K562 (cell line): Measurements from ENCODE around the gene ILDR1. TPM values are rescaled to one million over a fixed set of nuclear protein-coding genes. Genes with fewer than 3 reads are reported as not detected.

ENCODE experiments used
- ATAC-seq: fragments of 200-7000 bp; cut with Tn5 transposase; 3 replicates; pipeline ENCODE4 v1.9.1; 2020; ENCODE audit warnings: moderate library complexity
- BruUV-seq: library from RNA; stranded (reverse); fragments of 400-500 nt; replicated peaks from 2 replicates; lab custom pipeline; 2021; lab: Mats Ljungman, UMichigan
- CTCF ChIA-PET: fragments of 300-600 bp; formaldehyde crosslinking; extraction: SDS; loops from one replicate; lab custom pipeline; 2021; ENCODE audit warnings: low intra/inter-chr PET ratio; lab: Yijun Ruan, JAX
- POLR2A ChIA-PET: fragments of 300-600, 350-650 bp; sonication (Branson Sonifier 250); formaldehyde crosslinking; extraction: SDS; loops from one replicate; lab custom pipeline; 2021; ENCODE audit warnings: antibody characterized with exemption, inconsistent platforms; lab: Yijun Ruan, JAX
- DNase-seq, 4 experiments: peaks; one replicate each; pipeline versions ENCODE4 v3.0.0 to v3.0.0-alpha.2; 2011 to 2018; ENCODE audit warnings: low spot score in 3 of 4, mixed read lengths in 3 of 4; ENCODE audit errors: extremely low read depth in 1 of 4
- FAIRE-seq: peaks from 2 replicates; lab custom pipeline; 2011; peaks lifted over from hg19 to GRCh38; lab: Jason Lieb, UNC
- H2AFZ ChIP-seq: 2 replicates; pipeline ENCODE4 v1.6.0; 2011; ENCODE audit warnings: low read depth, low read length, control low read depth, inconsistent platforms
- H3K27ac ChIP-seq: fragments of 200-600 bp; 3 replicates; pipeline ENCODE4 v1.8.0; 2011; ENCODE audit warnings: low read depth, mild to moderate bottlenecking, control low read depth, inconsistent platforms, low read length, moderate library complexity, mixed read lengths; ENCODE audit errors: extremely low read depth
- H3K27me3 ChIP-seq, 2 experiments: fragments of 300-600 bp in 1 of 2; 2 replicates in 1 of 2; 3 replicates in 1 of 2; pipeline versions ENCODE4 v1.6.0 to v1.8.0; 2011; ENCODE audit warnings: inconsistent platforms in 2 of 2, low read length in 2 of 2, mild to moderate bottlenecking in 1 of 2, mixed read lengths in 1 of 2, moderate library complexity in 1 of 2; ENCODE audit not compliant: control insufficient read depth in 2 of 2, insufficient read depth in 2 of 2
- H3K36me3 ChIP-seq: fragments of 300-600 bp; 3 replicates; pipeline ENCODE4 v1.8.0; 2011; ENCODE audit warnings: mild to moderate bottlenecking, low read length, inconsistent platforms; ENCODE audit not compliant: control insufficient read depth, insufficient read depth
- H3K4me1 ChIP-seq, 2 experiments: fragments of 200-600 bp in 1 of 2; replicated peaks in 1 of 2; 2 replicates in 1 of 2; 3 replicates in 1 of 2; pipeline versions ENCODE4 v1.5.1 to v1.8.0; 2011; ENCODE audit warnings: inconsistent platforms in 2 of 2, low read length in 2 of 2, mild to moderate bottlenecking in 1 of 2, mixed read lengths in 1 of 2, moderate library complexity in 1 of 2; ENCODE audit not compliant: control insufficient read depth in 2 of 2, insufficient read depth in 2 of 2
- H3K4me2 ChIP-seq: 2 replicates; pipeline ENCODE4 v1.6.1; 2011; ENCODE audit warnings: low read length, control low read depth, inconsistent platforms, mixed read lengths; ENCODE audit not compliant: insufficient read depth
- H3K4me3 ChIP-seq: fragments of 200-600 bp; sonication (generic), shearing (Covaris generic); 2 replicates; pipeline ENCODE4 v1.5.1; 2016; ENCODE audit warnings: control low read depth, inconsistent platforms
- H3K79me2 ChIP-seq: fragments of 200-600 bp; 3 replicates; pipeline ENCODE4 v1.8.0; 2011; ENCODE audit warnings: low read length, inconsistent platforms; ENCODE audit not compliant: control insufficient read depth, insufficient read depth
- H3K9ac ChIP-seq, 2 experiments: 2 replicates each; pipeline versions ENCODE4 v1.6.0 to v1.6.1; 2011; ENCODE audit warnings: low read depth in 2 of 2, low read length in 2 of 2, control low read depth in 1 of 2, inconsistent platforms in 1 of 2, mild to moderate bottlenecking in 1 of 2, mixed read lengths in 1 of 2; ENCODE audit not compliant: insufficient read depth in 1 of 2
- H3K9me1 ChIP-seq: one replicate; pipeline ENCODE4 v1.6.0; 2011; ENCODE audit warnings: inconsistent platforms, mild to moderate bottlenecking, low read length, moderate library complexity; ENCODE audit not compliant: control insufficient read depth, insufficient read depth
- H3K9me3 ChIP-seq: replicated peaks from 2 replicates; pipeline ENCODE4 v1.5.1; 2011; ENCODE audit warnings: low read depth, low read length, inconsistent platforms; ENCODE audit not compliant: control insufficient read depth, insufficient read depth
- H4K20me1 ChIP-seq: replicated peaks from 2 replicates; pipeline ENCODE4 v1.6.1; 2011; ENCODE audit warnings: low read length, inconsistent platforms, mixed read lengths; ENCODE audit not compliant: control insufficient read depth, insufficient read depth
- ARID3A ChIP-seq: IDR thresholded peaks from 2 replicates; pipeline ENCODE4 v1.6.1; 2012; ENCODE audit warnings: low read depth, low read length, improper control_type of control experiment, borderline replicate concordance
- CBFB ChIP-seq: sonication (generic); formaldehyde crosslinking; IDR thresholded peaks from 2 replicates; pipeline ENCODE4 v1.4.0; 2020; ENCODE audit warnings: mild to moderate bottlenecking, missing genetic modification reagents
- E2F6 ChIP-seq, 2 experiments: IDR thresholded peaks; 2 replicates each; pipeline ENCODE4 v1.6.1; 2011; ENCODE audit warnings: borderline replicate concordance in 1 of 2, control low read depth in 1 of 2, low read depth in 1 of 2, low read length in 1 of 2, mild to moderate bottlenecking in 1 of 2, mixed read lengths in 1 of 2, moderate library complexity in 1 of 2; ENCODE audit not compliant: insufficient read depth in 1 of 2, insufficient read length in 1 of 2, poor library complexity in 1 of 2, severe bottlenecking in 1 of 2; ENCODE audit errors: extremely low read depth in 1 of 2
- NCOR1 ChIP-seq: fragments of 450-650 bp; IDR thresholded peaks from 2 replicates; pipeline ENCODE4 v1.6.1; 2016; ENCODE audit warnings: mild to moderate bottlenecking, moderate library complexity
- RAD21 ChIP-seq, 2 experiments: fragments of 250-450 bp in 1 of 2; fragments of 450-650 bp in 1 of 2; sonication (Bioruptor Pico) in 1 of 2; formaldehyde crosslinking in 1 of 2; IDR thresholded peaks in 1 of 2; conservative IDR thresholded peaks in 1 of 2; 2 replicates each; pipeline versions ENCODE4 v1.4.0 to v1.8.0; 2020 to 2022; ENCODE audit warnings: mild to moderate bottlenecking in 2 of 2, moderate library complexity in 1 of 2
- SAFB ChIP-seq: fragments of 200-400 bp; formaldehyde crosslinking; IDR thresholded peaks from 2 replicates; pipeline ENCODE4 v1.6.1; 2017; ENCODE audit warnings: low read depth, low read length, borderline replicate concordance
- SMAD4 ChIP-seq: fragments of 250-450 bp; sonication (Bioruptor Pico); conservative IDR thresholded peaks from 2 replicates; pipeline ENCODE4 v1.8.0; 2021; ENCODE audit warnings: inconsistent platforms, mild to moderate bottlenecking, moderate library complexity
- TBL1XR1 ChIP-seq, 2 experiments: IDR thresholded peaks; 2 replicates each; pipeline ENCODE4 v1.6.1; 2012; ENCODE audit warnings: improper control_type of control experiment in 2 of 2, low read length in 2 of 2, mild to moderate bottlenecking in 1 of 2
- ZNF444 ChIP-seq: fragments of 250-450 bp; sonication (Bioruptor Pico); IDR thresholded peaks from 2 replicates; pipeline ENCODE4 v1.4.0; 2020; ENCODE audit warnings: mild to moderate bottlenecking, moderate library complexity
- ZNF445 ChIP-seq: fragments of 250-450 bp; sonication (Bioruptor Pico); IDR thresholded peaks from 2 replicates; pipeline ENCODE4 v1.4.0; 2020; ENCODE audit warnings: low read depth, mild to moderate bottlenecking, moderate library complexity
- ZNF586 ChIP-seq: fragments of 450-650 bp; formaldehyde crosslinking; conservative IDR thresholded peaks from 2 replicates; pipeline ENCODE4 v1.4.0; 2020; ENCODE audit warnings: mild to moderate bottlenecking, moderate library complexity
- WGBS: fragments of 100-300 bp; shearing (Covaris generic); methylation state at CpG from one replicate; pipeline ENCODE4 v1.1.6; 2016; ENCODE audit warnings: low coverage, mixed read lengths; ENCODE audit not compliant: insufficient coverage; ENCODE audit errors: missing lambda C conversion rate; 5-methylcytosine and 5-hydroxymethylcytosine counted together
- in situ Hi-C: fragments of 300-500 bp; cut with MboI; formaldehyde crosslinking; loops from 4 replicates; pipeline ENCODE4 v1.15.0; 2018; ENCODE audit warnings: inconsistent platforms, mixed read lengths
- intact Hi-C: fragments of 100-400 bp; cut with micrococcal nuclease; formaldehyde crosslinking; loops from 2 replicates; pipeline ENCODE4 v1.14.2; 2022
- polyA plus RNA-seq, 8 experiments: library from polyadenylated mRNA; depleted of rRNA in 4 of 8; stranded (reverse) in 5 of 8; unstranded in 3 of 8; fragments of >200 nt; fragmentation: Nextera tagmentation in 2 of 8; fragmentation: Illumina TruSeq in 1 of 8; extraction: Ambion mirVana in 2 of 8; extraction: Trizol in 1 of 8; gene quantifications; 2 replicates each; pipeline versions ENCODE4 v1.2.1 to v1.2.3, GENCODE V29; 2011 to 2014; ENCODE audit warnings: inconsistent platforms in 1 of 8, missing spikeins in 1 of 8
- total RNA-seq, 7 experiments: library from RNA; depleted of rRNA in 6 of 7; stranded (reverse); fragments of >200 nt in 6 of 7; fragmentation: Illumina TruSeq in 2 of 7; extraction: Trizol in 2 of 7; gene quantifications; 2 replicates each; pipeline versions ENCODE4 v1.2.1 to v1.2.3, GENCODE V29; 2011 to 2021; ENCODE audit warnings: low replicate concordance in 1 of 7
- TF ChIP-seq, protein P1 (sequence below): fragments of 450-650 bp; formaldehyde crosslinking; IDR thresholded peaks from 2 replicates; pipeline ENCODE4 v1.4.0; 2020; ENCODE audit warnings: mild to moderate bottlenecking, moderate library complexity

ILDR1 gene
- total and polyA plus RNA-seq, 9 of the 15 experiments (the other 6 are each of a cell fraction or from before 2014, with no cell fraction given): 0.04 TPM; not detected in 8

DNA sequence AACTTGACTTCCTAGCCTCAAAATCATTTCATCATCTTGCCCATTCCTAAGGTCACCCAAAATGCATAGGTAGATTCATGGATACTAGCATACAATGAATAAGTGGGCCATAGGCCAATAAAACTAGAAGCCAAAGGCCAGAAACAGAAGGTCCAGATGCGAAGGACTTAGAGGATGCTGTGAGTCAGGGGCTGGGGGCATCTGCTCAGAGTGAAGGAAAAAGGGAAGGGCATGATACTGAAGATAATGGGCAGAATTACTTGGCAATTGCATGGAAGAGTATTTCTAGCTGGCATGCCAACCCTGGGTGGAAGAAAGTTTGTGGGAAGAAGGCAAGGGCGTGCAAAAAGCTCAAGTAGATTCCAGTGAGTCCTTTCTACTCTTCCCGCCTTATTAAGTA lies 27.5 kb downstream of the ILDR1 start:
- ATAC-seq (no peak), FAIRE-seq (no peak), DNase-seq (no peak)
- ChIA-PET POLR2A (no interaction called here), CTCF (no interaction called here)
- Histone ChIP-seq H3K27me3 (no peaks in the 10 kb centered on the region; a peak in 1 of 5 replicates), H3K79me2 (no peaks in the 10 kb centered on the region), H3K9me3 (no peaks in the 10 kb centered on the region), H3K4me1 (peaks cover 0 to 5% of the 10 kb centered on the region in 2 experiments; a peak in 1 of 5 replicates), H3K9me1 (no peaks in the 10 kb centered on the region), H3K4me3 (no peak overlapping the region), H3K9ac (no peak overlapping the region), H3K36me3 (no peaks in the 10 kb centered on the region), H4K20me1 (no peaks in the 10 kb centered on the region), H3K4me2 (no peak overlapping the region), H3K27ac (no peak overlapping the region), H2AFZ (no peak overlapping the region)
- in situ Hi-C loops: no loop called here
- intact Hi-C loops: loop anchor here (5.0 to 10.0 kb wide), 3 partner anchors 110 to 447 kb away; partner anchors contain the start of gene POLQ
- WGBS: 19% methylated on average over 2 of the region's 3 CpGs
- no TSS peak for BruUV-seq
- TF ChIP-seq CBFB (CRISPR knock-in tag): no peak
- TF ChIP-seq ZNF444 (CRISPR knock-in tag): no peak
- TF ChIP-seq RAD21 (CRISPR knock-in tag; conservative IDR thresholded peaks at IDR 0.05 in 1 of 2, IDR thresholded peaks at IDR 0.05 in 1 of 2): no peak
- TF ChIP-seq E2F6 (IDR thresholded peaks at IDR 0.05; ENCODE audit: borderline replicate concordance in 1 of 2, extremely low read depth in 1 of 2, insufficient read depth in 1 of 2, insufficient read length in 1 of 2, low read depth in 1 of 2, low read length in 1 of 2, poor library complexity in 1 of 2, severe bottlenecking in 1 of 2): no peak
- TF ChIP-seq SAFB: no peak
- TF ChIP-seq, protein P1, sequence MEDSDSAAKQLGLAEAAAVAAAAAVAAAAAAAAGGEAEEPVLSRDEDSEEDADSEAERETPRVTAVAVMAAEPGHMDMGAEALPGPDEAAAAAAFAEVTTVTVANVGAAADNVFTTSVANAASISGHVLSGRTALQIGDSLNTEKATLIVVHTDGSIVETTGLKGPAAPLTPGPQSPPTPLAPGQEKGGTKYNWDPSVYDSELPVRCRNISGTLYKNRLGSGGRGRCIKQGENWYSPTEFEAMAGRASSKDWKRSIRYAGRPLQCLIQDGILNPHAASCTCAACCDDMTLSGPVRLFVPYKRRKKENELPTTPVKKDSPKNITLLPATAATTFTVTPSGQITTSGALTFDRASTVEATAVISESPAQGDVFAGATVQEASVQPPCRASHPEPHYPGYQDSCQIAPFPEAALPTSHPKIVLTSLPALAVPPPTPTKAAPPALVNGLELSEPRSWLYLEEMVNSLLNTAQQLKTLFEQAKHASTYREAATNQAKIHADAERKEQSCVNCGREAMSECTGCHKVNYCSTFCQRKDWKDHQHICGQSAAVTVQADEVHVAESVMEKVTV (CRISPR knock-in tag): no peak
- TF ChIP-seq SMAD4 (CRISPR knock-in tag): no peak
- no peak for TF ChIP-seq TBL1XR1 (IDR thresholded peaks at IDR 0.05; ENCODE audit: low read length in 2 of 2)
- no peak for TF ChIP-seq ARID3A
- no peak for TF ChIP-seq ZNF445 (CRISPR knock-in tag)
- TF ChIP-seq NCOR1: no peak
- no peak for TF ChIP-seq ZNF586 (CRISPR knock-in tag)
